HCT116 (cell line): ENCODE data around the gene HOXB8.

Experiments used
- ATF3 ChIP-seq: IDR thresholded peaks from 2 replicates; pipeline ENCODE4 v1.6.1; 2012
- CTCF ChIP-seq, 3 experiments: fragments of 200-600 bp in 1 of 3; sonication (generic) in 1 of 3; IDR thresholded peaks in 2 of 3; conservative IDR thresholded peaks in 1 of 3; 2 replicates each; pipeline ENCODE4 v1.5.1; 2012 to 2017; ENCODE audit warnings: low read depth in 2 of 3, low read length in 2 of 3, antibody characterized with exemption in 1 of 3, borderline replicate concordance in 1 of 3, control low read depth in 1 of 3, mild to moderate bottlenecking in 1 of 3, mixed read lengths in 1 of 3, mixed run types in 1 of 3, moderate library complexity in 1 of 3; ENCODE audit not compliant: insufficient read depth in 1 of 3
- EZH2phosphoT487 ChIP-seq: fragments of 200-600 bp; IDR thresholded peaks from 2 replicates; pipeline ENCODE4 v1.6.1; 2018; ENCODE audit warnings: antibody characterized with exemption, borderline replicate concordance
- POLR2A ChIP-seq: IDR thresholded peaks from 2 replicates; pipeline ENCODE4 v1.7.0; 2011; ENCODE audit warnings: borderline replicate concordance; ENCODE audit not compliant: insufficient read depth, insufficient read length; ENCODE audit errors: extremely low read depth
- SRF ChIP-seq: IDR thresholded peaks from 2 replicates; pipeline ENCODE4 v1.6.1; 2012; ENCODE audit warnings: low read depth
- YY1 ChIP-seq: IDR thresholded peaks from 2 replicates; pipeline ENCODE4 v1.6.1; 2011; ENCODE audit warnings: low read length, low read depth, moderate library complexity, mild to moderate bottlenecking; ENCODE audit not compliant: insufficient replicate concordance; ENCODE audit errors: extremely low read depth
- ZBTB33 ChIP-seq: IDR thresholded peaks from 2 replicates; pipeline ENCODE4 v1.6.1; 2011; ENCODE audit warnings: mild to moderate bottlenecking, low read length, moderate library complexity; ENCODE audit not compliant: insufficient replicate concordance; ENCODE audit errors: extremely low read depth

- TF ChIP-seq CTCF (IDR thresholded peaks at IDR 0.05 in 2 of 3, conservative IDR thresholded peaks at IDR 0.05 in 1 of 3; ENCODE audit: borderline replicate concordance in 1 of 3, insufficient read depth in 1 of 3, low read depth in 2 of 3, low read length in 2 of 3) (no peak), SRF (no peak), POLR2A (no peak), EZH2phosphoT487 (no peak), ATF3 (no peak), ZBTB33 (no peak), YY1 (no peak)
Observed at GRCh38 chr17:48567646-48568354, 47.3 kb downstream of the HOXB8 start.
